ENCODE data around the gene MRPL10.

- TF ChIP-seq CTCF (IDR thresholded peaks at IDR 0.05) (no peak), POLR2AphosphoS5 (IDR thresholded peaks at IDR 0.05) (no peak), POLR2A (IDR thresholded peaks at IDR 0.05) (no peak)
Observed at GRCh38 chr17:47781397-47781796, 49.9 kb downstream of the MRPL10 start.
